Measurements from ENCODE around the gene EXOSC6.
"Not testable (repeated sequence)": the region's sequence is repeated elsewhere in the genome, so short reads cannot be mapped to it uniquely, and the experiment has no call there.

DNA sequence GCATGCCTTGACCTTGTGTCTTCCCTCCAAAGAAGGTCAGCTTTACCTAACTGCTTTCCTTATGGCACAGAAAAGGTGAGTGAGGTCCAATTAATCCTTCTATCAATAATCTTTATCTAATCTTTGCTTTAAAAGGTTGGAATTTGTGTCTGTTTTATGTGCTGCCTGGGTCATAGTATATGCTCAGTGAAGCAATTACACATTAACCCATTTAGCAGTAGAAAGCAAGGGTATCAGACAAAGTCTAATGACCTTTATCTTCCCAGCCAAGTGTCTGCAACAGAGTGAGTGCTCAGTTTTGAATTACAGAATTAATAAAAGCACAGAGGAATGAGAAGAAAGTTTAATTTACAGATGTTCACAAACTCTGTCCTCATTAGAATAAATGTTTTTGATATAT lies 25.7 kb downstream of the EXOSC6 start:
- not testable (repeated sequence) for TF ChIP-seq POLR2A, EP300 (IDR thresholded peaks at IDR 0.05)
- TF ChIP-seq, protein P1, sequence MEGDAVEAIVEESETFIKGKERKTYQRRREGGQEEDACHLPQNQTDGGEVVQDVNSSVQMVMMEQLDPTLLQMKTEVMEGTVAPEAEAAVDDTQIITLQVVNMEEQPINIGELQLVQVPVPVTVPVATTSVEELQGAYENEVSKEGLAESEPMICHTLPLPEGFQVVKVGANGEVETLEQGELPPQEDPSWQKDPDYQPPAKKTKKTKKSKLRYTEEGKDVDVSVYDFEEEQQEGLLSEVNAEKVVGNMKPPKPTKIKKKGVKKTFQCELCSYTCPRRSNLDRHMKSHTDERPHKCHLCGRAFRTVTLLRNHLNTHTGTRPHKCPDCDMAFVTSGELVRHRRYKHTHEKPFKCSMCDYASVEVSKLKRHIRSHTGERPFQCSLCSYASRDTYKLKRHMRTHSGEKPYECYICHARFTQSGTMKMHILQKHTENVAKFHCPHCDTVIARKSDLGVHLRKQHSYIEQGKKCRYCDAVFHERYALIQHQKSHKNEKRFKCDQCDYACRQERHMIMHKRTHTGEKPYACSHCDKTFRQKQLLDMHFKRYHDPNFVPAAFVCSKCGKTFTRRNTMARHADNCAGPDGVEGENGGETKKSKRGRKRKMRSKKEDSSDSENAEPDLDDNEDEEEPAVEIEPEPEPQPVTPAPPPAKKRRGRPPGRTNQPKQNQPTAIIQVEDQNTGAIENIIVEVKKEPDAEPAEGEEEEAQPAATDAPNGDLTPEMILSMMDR (IDR thresholded peaks at IDR 0.05) = not testable (repeated sequence)
